ENCODE measurements around the gene MRGPRD. TPM values are rescaled to one million over a fixed set of nuclear protein-coding genes. Genes with fewer than 3 reads are reported as not detected.

MRGPRD gene, protein sequence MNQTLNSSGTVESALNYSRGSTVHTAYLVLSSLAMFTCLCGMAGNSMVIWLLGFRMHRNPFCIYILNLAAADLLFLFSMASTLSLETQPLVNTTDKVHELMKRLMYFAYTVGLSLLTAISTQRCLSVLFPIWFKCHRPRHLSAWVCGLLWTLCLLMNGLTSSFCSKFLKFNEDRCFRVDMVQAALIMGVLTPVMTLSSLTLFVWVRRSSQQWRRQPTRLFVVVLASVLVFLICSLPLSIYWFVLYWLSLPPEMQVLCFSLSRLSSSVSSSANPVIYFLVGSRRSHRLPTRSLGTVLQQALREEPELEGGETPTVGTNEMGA
- polyA plus RNA-seq (ENCODE audit: insufficient read length in 3 of 3): not detected

DNA sequence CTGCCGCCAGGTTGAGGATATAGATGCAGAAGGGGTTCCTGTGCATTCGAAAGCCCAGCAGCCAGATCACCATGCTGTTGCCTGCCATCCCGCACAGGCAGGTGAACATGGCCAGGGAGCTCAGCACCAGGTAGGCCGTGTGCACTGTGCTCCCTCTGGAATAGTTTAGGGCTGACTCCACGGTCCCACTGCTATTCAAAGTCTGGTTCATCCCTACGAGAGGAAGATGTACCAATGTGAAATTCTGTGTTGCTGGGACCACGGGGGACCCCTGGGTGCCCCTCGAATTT lies at the start of gene MRGPRD:
Gene MRGPRD (minus strand): TSS at position 211 of the 290 bp plus-strand sequence. CDS start 0 bp downstream, at position 211.
- DNase-seq (ENCODE audit: low read depth in 3 of 3, low spot score in 2 of 3): no peak

- no peak for DNase-seq (ENCODE audit: low read depth in 3 of 3, low spot score in 2 of 3)
These were observed 49.5 kb upstream of the MRGPRD start for GRCh38 chr11:69030301-69030700.

DNA sequence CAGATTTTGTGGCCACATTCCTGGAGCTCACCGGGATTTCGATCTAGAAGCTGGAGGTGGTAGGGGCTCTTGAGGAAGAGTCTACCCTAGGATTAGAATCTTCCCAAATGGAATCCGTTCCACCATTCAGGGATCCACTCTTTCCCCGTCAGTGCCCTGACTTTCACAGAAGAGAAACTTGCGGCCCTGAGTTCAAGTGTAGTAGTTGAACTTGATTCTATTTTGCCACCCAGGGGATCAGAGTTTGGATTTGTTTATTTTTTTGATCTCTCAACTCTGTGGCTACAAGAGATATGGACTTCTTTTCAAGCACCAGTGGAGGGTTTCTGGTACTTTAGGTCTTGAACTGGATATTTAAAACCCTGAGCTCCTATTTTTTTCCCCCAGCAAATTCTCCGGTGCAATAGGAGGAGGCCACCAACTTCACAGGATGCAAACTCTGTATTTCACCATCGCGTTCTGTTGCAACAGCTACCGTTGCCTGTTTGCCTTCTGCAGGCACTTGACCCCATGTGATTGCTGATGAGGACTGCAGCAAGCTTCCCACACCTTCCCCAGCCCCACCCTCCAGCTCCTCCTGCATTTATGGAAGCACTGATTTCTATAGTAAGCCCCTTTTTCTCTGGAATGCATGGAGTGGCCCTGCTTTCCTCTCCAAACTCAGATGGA lies 47.1 kb upstream of the MRGPRD start:
- no peak for DNase-seq (ENCODE audit: low read depth in 3 of 3, low spot score in 2 of 3)

DNA sequence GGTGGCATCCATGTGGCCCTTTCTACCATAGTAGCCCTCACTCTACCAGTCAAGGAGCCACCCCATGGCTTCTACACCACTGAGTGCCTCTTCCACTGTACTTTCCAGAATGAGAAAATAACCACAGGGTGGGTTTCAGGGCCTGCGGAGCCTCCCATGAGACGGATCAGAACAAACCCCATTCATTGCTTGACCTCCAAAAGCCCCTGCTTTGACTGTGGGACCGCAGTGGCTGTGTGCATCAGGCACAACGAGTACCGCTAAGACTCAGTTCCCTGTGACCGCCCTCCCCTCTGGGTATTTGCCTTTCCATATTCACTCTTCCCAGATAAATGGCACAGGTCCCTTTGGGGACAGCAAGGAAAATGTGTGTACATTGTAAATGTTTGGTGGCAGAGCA lies 43.7 kb upstream of the MRGPRD start:
- no peak for DNase-seq (ENCODE audit: low read depth in 3 of 3, low spot score in 2 of 3)

GRCh38 chr11:69022260-69022659 lies 41.5 kb upstream of the MRGPRD start:
- DNase-seq (ENCODE audit: low read depth in 3 of 3, low spot score in 2 of 3): no peak

GRCh38 chr11:69018924-69019323 lies 38.1 kb upstream of the MRGPRD start:
- DNase-seq (ENCODE audit: low read depth in 3 of 3, low spot score in 2 of 3): no peak

DNA sequence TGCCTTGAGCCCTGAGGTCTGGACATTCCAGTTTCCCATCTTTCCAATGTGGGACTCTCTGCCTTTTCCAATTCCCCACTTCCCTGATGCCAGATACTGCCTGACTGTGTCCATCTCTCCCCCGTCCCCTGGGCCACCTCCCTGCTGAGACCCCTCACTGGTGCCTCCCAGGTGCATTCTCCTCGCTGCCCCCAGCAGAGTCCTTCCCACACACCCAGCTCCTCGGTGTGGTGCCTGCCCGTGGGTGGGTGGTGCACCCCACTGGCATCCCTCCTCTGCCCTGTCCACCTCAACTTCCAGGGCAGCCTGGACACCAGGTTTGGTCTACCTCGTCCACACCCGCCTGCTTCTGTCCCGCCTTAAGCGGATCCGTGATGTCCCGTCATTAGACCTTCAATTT lies 37.2 kb upstream of the MRGPRD start:
- DNase-seq (ENCODE audit: low read depth in 3 of 3, low spot score in 2 of 3): no peak

- DNase-seq (ENCODE audit: low read depth in 3 of 3, low spot score in 2 of 3): no peak
These were observed 34.2 kb upstream of the MRGPRD start for GRCh38 chr11:69014898-69015549.

DNA sequence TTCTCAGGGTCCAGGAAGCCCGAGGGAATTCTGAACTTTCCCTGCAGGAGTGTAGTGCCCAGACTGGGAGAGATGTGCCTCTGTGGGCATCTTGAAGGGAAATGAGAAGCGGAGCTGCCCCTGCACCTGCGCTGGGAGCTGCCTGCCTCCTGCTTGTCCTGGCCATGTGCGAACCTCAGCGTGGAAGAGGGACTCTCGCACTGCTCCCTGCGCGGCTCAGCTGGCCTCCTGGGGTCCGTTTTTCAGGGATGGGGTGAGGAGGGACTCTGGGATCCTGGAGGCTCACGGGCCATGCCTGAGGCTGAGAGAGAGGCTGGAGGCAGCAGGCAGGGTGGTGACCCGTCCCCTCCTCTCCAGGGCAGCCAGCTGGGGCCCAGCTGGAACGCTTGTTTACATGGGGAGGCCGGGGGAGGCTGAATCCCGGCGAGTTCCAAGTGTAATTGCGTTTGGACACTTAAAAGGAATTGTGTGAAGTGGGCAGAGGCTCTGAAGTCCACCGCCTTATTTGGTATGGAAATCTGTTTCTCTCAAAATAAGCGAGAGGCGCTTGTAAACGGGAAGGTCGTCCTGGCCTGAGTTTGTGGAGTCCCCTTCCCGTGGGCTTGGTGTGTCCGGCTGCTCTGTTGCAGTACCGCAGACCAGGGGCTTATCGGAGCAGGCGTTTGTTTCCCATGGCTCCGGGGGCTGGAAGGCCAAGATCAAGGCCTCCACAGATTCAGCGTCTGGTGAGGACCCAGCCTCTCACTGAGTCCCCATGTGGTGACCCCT lies 33.5 kb upstream of the MRGPRD start:
- DNase-seq (ENCODE audit: low read depth in 3 of 3, low spot score in 2 of 3): peak in 1 of 3 donors; percentile 62

GRCh38 chr11:69013009-69013951 lies 32.5 kb upstream of the MRGPRD start, which contains the start of gene MRGPRF:
Gene MRGPRF, minus strand, starts transcription at chr11:69013246. Its CDS starts 3,345 bp downstream, at chr11:69009901.
- no peak for DNase-seq (ENCODE audit: low read depth in 3 of 3, low spot score in 2 of 3)

GRCh38 chr11:69012092-69013008 lies 31.6 kb upstream of the MRGPRD start:
- DNase-seq (ENCODE audit: low read depth in 3 of 3, low spot score in 2 of 3): no peak

GRCh38 chr11:69011624-69012091 lies 30.9 kb upstream of the MRGPRD start:
- no peak for DNase-seq (ENCODE audit: low read depth in 3 of 3, low spot score in 2 of 3)

DNA sequence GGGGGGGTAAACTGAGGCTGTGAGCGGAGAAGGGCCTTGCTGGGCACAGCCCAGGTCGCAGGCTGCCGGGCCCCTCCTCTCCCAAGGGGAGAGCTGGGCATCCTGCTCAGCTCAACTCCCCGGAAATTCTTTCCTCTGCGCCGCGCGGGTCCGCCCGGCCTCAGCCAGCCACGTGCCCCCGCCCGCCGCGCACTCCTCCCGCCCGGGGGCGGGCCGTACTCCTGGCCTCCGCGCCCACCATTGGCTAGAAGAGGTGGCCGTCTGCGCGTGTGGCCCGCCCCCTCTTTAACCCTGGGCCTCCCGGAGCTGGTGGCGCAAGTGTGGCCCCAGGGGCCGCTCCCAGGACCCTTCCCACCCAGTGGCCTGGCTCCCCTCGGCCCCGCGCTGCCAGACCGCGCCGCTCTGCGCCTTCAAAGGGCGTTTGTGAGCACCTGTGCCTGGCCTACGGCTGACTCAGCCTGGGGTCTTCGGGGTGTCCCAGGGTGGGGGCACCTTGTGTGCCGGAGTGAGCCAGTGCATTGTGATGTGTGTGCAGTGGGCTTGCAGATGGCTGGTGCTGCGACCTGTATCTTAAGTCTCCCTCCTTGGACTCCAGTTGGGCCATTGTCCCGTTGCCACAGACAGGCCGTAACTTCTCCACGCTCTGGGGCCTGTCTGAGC lies 30.3 kb upstream of the MRGPRD start:
- no peak for DNase-seq (ENCODE audit: low read depth in 3 of 3, low spot score in 2 of 3)

- DNase-seq (ENCODE audit: low read depth in 3 of 3, low spot score in 2 of 3): no peak
These were observed 29.6 kb upstream of the MRGPRD start for GRCh38 chr11:69010361-69010891.

DNA sequence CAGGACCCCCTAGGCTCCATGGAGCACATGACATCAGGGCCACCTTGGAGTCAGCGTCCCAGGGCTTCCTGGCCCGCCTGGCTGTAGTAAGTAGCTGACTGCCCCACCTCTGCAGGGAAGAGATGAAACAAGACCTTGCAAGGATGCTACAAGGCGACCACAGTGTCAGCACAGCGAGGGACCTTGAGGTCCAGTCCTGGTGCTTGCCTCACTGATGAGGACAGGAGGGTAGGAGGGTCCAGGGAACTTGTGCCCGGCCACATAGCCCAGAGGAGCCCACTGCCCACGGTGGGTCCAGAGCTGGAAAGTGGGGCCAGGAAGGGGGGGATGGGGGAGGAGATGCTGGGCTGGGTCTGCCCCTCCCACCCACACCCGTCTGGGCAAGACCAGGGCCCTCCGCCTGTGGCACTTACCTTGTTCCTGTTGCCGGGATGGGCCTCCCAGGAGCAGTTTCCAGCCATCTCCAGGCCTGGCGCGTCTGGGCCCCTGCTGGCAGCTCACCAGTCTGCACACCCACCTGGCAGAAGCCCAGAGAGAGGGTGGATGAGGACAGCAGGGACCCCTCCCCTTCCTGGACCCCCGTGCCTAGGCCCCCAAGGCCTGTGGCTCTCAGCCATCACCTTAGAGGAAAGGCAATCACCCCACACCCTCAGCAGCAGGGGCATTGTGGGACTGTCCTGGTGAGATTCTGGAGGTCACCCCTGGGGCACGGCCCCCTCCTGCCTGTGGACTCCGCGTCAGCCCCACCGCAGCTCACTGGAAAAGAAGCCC lies 28.8 kb upstream of the MRGPRD start:
- no peak for DNase-seq (ENCODE audit: low read depth in 3 of 3, low spot score in 2 of 3)

DNA sequence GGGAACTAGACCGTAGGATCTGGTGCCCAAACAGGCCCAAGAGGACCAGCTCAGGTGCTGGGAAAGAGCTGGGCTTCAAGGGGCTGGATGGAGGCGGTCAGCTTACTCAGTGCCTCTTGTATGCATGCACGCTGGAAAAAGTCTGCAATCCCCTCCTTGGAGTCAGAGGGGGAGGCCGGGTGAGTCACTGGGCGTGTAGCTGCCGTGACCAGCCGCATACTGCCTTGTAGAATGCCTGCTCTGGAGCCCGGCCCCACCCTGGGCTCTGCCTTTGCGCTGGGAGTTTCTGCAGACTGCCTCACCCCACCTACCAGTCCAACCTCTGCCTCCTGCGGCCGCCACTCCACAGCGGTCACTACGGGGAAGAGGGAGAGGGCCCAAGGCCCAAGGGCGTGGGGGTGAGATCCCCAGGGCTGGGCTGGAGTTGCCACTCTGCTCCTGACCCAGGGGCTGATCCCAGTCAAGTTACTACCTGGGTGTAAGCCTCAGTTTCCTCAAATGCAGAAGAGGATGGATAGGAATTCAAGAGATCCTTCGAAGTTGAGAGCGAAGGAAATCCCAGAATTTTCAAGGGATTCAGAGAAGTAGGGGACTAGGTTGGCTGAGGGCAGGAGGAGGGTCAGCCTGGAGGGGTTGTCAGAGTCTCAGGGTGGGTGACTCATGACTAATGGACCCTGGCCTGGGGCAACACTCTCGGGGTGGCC lies 28.1 kb upstream of the MRGPRD start:
- DNase-seq (ENCODE audit: low read depth in 3 of 3, low spot score in 2 of 3): no peak

DNA sequence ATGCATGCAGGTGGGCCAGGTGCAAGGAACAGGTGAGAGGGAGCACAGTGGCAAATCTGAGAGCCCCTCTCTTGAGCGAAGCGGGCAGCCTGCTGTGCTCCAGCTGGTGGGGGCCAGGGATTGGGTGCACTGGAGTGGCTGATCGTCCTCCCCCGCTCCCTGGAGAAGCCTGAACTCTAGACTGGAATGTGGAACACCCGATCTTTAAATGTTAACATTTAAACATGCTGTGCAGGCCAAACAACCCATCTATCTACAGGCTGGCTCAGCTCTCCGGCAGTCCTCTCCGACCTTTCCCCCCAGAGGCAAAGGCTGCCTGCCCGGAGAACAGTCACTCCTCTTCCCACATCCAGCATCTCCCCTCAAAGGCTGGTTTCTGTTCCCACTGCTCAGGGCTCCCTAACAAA lies 27.2 kb upstream of the MRGPRD start:
- no peak for DNase-seq (ENCODE audit: low read depth in 3 of 3, low spot score in 2 of 3)

Data from right renal cortex interstitium (tissue), 3 donors.